T47D (cell line): ENCODE measurements around the gene KIRREL2.

Experiments used
- DNase-seq, 2 experiments: peaks; one replicate each; pipeline versions ENCODE4 v3.0.0 to v3.0.0-alpha.2; 2011 to 2012; ENCODE audit warnings: low read depth in 1 of 2, low spot score in 1 of 2
- JUND ChIP-seq: IDR thresholded peaks from 2 replicates; pipeline ENCODE4 v1.6.1; 2012; ENCODE audit warnings: low read depth
- in situ Hi-C: cut with HindIII; loops from 2 replicates; pipeline ENCODE4 v1.10.0; 2016; ENCODE audit warnings: low sequenced_read_pairs, low pct_unique_long_range_greater_than_20kb

The KIRREL2 gene

GRCh38 chr19:35856546-35857149 is at the start of gene KIRREL2:
Gene KIRREL2 (plus strand): TSS chr19:35856911. CDS start chr19:35857120, 209 bp downstream.
- no peak for DNase-seq
- TF ChIP-seq JUND: no peak
- in situ Hi-C loops: no loop called here

- TF ChIP-seq JUND: no peak
- in situ Hi-C loops: no loop called here
- DNase-seq: no peak
Measured at GRCh38 chr19:35807633-35808032, 49.1 kb upstream of the KIRREL2 start.

DNA sequence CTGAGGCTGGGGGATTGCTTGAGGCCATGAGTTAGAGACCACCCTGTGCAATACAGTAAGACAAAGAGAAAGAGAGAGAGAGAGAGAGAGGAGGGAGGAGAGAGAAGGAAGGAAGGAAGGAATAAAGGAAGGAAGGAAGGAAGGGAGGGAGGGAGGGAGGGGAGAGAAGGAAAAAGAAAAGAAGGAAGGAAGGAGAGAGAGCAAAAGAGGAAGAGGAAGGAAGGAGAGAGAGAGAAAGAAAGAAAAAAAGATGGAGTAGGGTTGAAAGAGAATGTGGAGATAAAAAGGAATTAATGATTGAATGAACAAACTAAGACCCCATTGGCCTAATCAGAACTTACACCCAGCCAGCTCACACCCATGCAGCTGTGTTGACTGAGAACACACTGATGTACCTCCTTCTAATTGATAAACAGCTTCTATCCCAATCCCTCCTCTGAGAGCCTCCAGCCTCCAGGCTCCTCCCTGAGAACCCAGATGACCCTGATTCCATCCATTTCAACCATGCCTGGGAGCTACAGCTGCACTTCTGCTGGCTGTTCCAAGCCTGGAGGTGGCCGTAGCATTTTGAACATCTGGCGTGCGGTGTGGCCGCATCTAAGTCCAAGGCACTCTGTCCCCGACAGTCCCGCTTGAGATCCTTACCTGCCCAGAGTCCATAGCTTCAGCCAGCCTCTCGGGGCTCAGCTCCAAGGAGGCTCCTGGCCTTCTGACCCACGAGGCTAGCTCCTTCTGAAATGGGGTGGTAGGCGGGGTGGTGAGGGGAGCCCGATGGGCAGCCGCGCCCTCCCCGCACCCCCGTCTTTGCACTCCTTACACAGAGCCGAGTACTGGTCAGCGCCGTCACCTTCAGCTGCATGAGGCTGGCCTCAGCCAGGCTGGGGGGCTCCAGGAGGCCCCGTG is 45.1 kb upstream of the KIRREL2 start:
- in situ Hi-C loops: no loop called here
- TF ChIP-seq JUND: no peak
- DNase-seq: no peak

- DNase-seq: no peak
- in situ Hi-C loops: no loop called here
- TF ChIP-seq JUND: no peak
Measured at GRCh38 chr19:35812220-35813042, 44.3 kb upstream of the KIRREL2 start, which contains the start of gene PRODH2. Gene PRODH2 (minus strand): TSS chr19:35812845. CDS start chr19:35812805, 40 bp downstream.

DNA sequence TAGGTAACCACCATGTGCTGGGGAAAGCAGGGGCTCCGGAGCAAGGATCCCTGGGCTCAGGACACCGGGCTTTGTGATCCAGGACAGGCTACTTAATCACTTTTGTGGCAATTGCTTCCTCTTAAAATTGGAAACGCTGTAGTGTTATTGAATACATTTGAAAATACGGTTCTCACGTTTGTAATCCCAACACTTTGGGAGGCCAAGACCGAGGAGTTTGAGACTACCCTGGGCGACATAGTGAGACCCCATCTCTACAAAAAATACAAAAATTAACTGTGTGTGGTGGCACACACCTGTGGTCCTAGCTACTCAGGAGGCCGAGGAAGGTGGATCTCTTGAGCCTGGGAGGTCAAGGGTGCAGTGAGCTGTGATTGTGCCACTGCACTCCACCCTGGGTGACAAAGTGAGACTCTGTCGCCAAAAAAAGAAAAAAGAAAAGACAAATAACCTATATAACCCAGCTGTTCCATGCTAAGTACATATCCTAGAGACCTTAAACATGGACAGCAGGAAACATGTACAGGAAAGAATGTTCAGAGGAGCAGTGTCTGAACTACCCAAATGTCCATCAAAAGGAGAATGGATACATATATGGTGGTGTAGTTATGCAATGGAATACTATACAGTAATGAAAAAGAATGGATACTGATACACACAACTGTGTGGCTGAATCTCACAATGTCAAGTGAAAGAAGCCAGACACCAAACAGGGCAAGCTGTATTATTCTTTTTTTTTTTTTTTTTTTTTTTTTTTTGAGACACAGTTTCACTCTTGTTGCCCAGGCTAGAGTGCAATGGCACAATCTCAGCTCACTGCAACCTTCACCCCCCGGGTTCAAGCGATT is 43.4 kb upstream of the KIRREL2 start:
- TF ChIP-seq JUND: no peak
- in situ Hi-C loops: no loop called here
- DNase-seq: no peak

DNA sequence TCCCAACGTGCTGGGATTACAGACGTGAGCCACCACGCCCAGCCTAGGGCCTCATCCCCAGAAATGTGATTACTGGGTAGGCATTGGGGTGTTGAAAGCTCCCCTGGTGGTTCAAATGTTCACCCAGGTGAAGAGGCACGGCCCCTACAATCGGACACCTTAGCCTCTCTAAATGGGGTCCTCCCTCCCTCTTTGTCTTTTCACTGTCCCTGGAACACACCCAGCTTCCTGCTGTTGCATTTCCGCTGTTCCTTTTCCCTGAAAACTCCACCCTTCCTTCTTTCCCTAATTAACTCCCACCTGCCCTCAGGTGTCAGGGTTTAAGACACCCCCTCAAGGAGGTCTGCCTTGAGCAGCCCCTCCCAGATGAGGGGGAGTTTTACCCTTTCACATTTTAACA is 40.4 kb upstream of the KIRREL2 start:
- TF ChIP-seq JUND: no peak
- no peak for DNase-seq
- in situ Hi-C loops: no loop called here

DNA sequence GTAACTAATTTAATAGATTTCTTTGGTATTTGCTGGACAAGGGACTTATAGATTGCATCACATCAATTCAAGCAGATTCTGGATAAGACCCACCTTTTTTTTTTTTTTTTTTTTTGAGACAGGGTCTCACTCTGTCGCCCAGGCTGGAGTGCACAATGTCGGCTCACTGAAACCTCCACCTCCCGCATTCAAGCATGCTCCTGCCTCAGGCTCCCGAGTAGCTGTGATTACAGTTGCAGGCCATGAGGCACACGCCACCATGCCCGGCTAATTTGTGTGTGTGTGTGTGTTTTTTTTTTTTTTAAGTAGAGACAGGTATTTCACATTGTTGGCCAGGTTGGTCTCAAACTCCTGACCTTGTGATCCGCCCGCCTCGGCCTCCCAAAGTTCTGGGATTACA is 39.9 kb upstream of the KIRREL2 start:
- TF ChIP-seq JUND: no peak
- no peak for DNase-seq
- in situ Hi-C loops: no loop called here

- in situ Hi-C loops: no loop called here
- DNase-seq: no peak
- TF ChIP-seq JUND: no peak
Measured at GRCh38 chr19:35818445-35818844, 38.3 kb upstream of the KIRREL2 start.

- in situ Hi-C loops: no loop called here
- no peak for DNase-seq
- TF ChIP-seq JUND: no peak
Measured at GRCh38 chr19:35822579-35822978, 34.1 kb upstream of the KIRREL2 start.

DNA sequence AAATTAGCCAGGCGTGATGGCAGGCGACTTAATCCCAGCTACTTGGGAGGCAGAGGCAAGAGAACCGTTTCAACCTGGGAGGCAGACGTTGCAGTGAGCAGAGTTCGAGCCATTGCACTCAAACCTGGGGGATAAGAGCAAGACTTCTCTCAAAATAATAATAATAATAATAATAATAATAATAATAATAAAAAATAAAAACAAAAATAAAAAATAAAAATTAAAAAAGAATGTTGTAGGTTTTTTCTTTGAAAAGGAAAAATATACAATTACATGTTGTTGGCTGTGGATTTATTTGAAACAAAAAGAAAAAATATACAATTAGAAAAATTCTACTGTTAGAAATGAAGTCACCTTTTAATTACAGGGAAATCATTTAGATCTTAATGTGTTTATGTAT is 32.6 kb upstream of the KIRREL2 start:
- in situ Hi-C loops: no loop called here
- DNase-seq: no peak
- TF ChIP-seq JUND: no peak

- no peak for TF ChIP-seq JUND
- DNase-seq: peak; percentile 55 to 75
- in situ Hi-C loops: no loop called here
Measured at GRCh38 chr19:35828692-35829301, 27.9 kb upstream of the KIRREL2 start.

DNA sequence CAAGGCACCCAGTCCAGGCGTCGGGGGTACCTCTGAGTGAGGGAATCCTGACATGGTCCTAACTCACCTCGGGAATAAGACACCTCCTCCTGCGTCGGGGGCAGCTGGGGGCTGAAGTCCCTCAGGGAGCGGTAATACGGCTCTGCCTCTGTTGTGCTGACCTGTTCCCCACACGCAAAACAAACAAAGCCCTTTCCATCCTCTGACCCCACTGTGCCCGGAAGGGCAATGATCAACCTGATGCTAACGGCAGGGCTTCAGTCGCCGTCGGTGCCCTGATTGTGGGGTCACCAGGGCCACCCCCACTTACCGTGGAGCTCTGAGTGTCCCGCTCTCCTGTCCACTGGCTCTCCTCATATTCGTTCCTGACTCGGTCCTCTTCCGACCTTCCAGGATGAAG is 25.7 kb upstream of the KIRREL2 start:
- no peak for DNase-seq
- in situ Hi-C loops: no loop called here
- TF ChIP-seq JUND: no peak
